Right lobe of liver (tissue), 6 donors: ENCODE results near the gene HRAS. TPM values are rescaled to one million over a fixed set of nuclear protein-coding genes. Genes with fewer than 3 reads are reported as not detected.

Experiments used
- ATAC-seq, 4 donors: fragments of 200-7000 bp; cut with Tn5 transposase; one replicate each; pipeline ENCODE4 v1.9.1; 2020; ENCODE audit warnings: mild to moderate bottlenecking in 4 of 4, moderate library complexity in 4 of 4
- DNase-seq, 3 donors: peaks; one replicate each; pipeline ENCODE4 v3.0.0-alpha.2; 2020
- H3K27ac ChIP-seq, 3 donors: fragments of 200-600 bp; one replicate each; pipeline ENCODE4 v1.8.0; 2022
- H3K27me3 ChIP-seq, 2 donors: fragments of 200-600 bp; one replicate each; pipeline ENCODE4 v1.8.0; 2022
- H3K36me3 ChIP-seq, 4 donors: fragments of 200-600 bp; sonication (generic) in 1 of 4; one replicate each; pipeline versions ENCODE4 v1.5.1 to v1.8.0; 2017 to 2022; ENCODE audit warnings: control low read depth in 1 of 4
- H3K4me1 ChIP-seq, 4 donors: fragments of 200-600 bp; sonication (generic) in 1 of 4; one replicate each; pipeline versions ENCODE4 v1.5.1 to v1.8.0; 2017 to 2022; ENCODE audit warnings: control low read depth in 1 of 4
- H3K4me3 ChIP-seq, 3 donors: fragments of 200-600 bp; one replicate each; pipeline ENCODE4 v1.8.0; 2022
- H3K9me3 ChIP-seq, 4 donors: fragments of 200-600 bp; sonication (generic) in 1 of 4; one replicate each; pipeline versions ENCODE4 v1.5.1 to v1.8.0; 2017 to 2022; ENCODE audit warnings: control low read depth in 1 of 4
- CTCF ChIP-seq, 4 donors: fragments of 200-600 bp in 3 of 4; fragments of 450-650 bp in 1 of 4; IDR thresholded peaks; one replicate each; pipeline versions ENCODE4 v1.5.1 to v1.8.0; 2016 to 2022; ENCODE audit warnings: antibody characterized with exemption in 4 of 4, mild to moderate bottlenecking in 2 of 4
- POLR2A ChIP-seq: fragments of 450-650 bp; IDR thresholded peaks from one replicate; pipeline ENCODE4 v1.6.1; 2017; ENCODE audit warnings: antibody characterized with exemption, mild to moderate bottlenecking
- WGBS: methylation state at CpG from one replicate; pipeline ENCODE4 v1.1.6; 2018; ENCODE audit warnings: low coverage, low lambda C conversion rate; ENCODE audit not compliant: insufficient coverage; ENCODE audit errors: missing lambda C conversion rate; 5-methylcytosine and 5-hydroxymethylcytosine counted together
- intact Hi-C, 2 donors: fragments of 100-400 bp; cut with DNase I; formaldehyde crosslinking; loops; one replicate each; pipeline versions ENCODE4 v1.11.2 to v1.14.1; 2022
- total RNA-seq, 6 experiments: library from RNA; depleted of rRNA in 2 of 6; stranded (reverse); fragments of >200 nt in 2 of 6; fragmentation: NEBNext Ultra II Directional in 3 of 6; extraction: Animal tissue kit (Norgen Biotek cat#: 25700) in 3 of 6; gene quantifications; one replicate each; pipeline versions ENCODE4 v1.1.0 to v1.2.4, GENCODE V29; 2016 to 2023
- donor health status: DM: no; HTN: yes; CAD: no.
- donor health status: DM: no; HTN: no; CAD: no.
- donor health status: DM: no; HTN: no; CAD: no.
- donor health status: DM: no; HTN: yes; CAD: no.
- donor health status: DM: no; HTN: yes; CAD: no.

HRAS gene
- total RNA-seq, 6 experiments from 2014 or later, result 7.6 to 20.9 (median 14.8) TPM

GRCh38 chr11:492427-493226 lies 42.7 kb downstream of the HRAS start:
- DNase-seq, result no peak
- TF ChIP-seq CTCF (IDR thresholded peaks at IDR 0.05) (no peak), POLR2A (no peak)
- Histone ChIP-seq H3K36me3 (peaks cover 0 to 19% (median 8%) of the 10 kb centered on the region in 4 donors), H3K9me3 (no peaks in the 10 kb centered on the region), H3K4me1 (no peaks in the 10 kb centered on the region), H3K27me3 (no peaks in the 10 kb centered on the region), H3K27ac (no peak overlapping the region), H3K4me3 (no peak overlapping the region)
- no peak for ATAC-seq
- WGBS, result 95% methylated on average over 15 of the region's 32 CpGs
- intact Hi-C loops, result no loop called here

- DNase-seq, result no peak
- Histone ChIP-seq H3K4me3 (no peak overlapping the region), H3K27ac (no peak overlapping the region), H3K4me1 (no peaks in the 10 kb centered on the region), H3K9me3 (no peaks in the 10 kb centered on the region), H3K36me3 (peaks cover 0 to 18% (median 8%) of the 10 kb centered on the region in 4 donors), H3K27me3 (no peaks in the 10 kb centered on the region)
- no peak for ATAC-seq
- 100% methylated on average over 1 of the region's 7 CpGs for WGBS
- intact Hi-C loops, result no loop called here
- TF ChIP-seq CTCF (IDR thresholded peaks at IDR 0.05), result no peak
These were observed 44.0 kb downstream of the HRAS start for GRCh38 chr11:491358-491757.

GRCh38 chr11:490930-491260 lies 44.5 kb downstream of the HRAS start:
- no peak for ATAC-seq
- no peak overlapping the region for H3K27ac ChIP-seq
- H3K4me1 ChIP-seq, result no peaks in the 10 kb centered on the region
- intact Hi-C loops, result no loop called here
- H3K27me3 ChIP-seq, result no peaks in the 10 kb centered on the region
- no peak for DNase-seq
- TF ChIP-seq CTCF (IDR thresholded peaks at IDR 0.05) (no peak), POLR2A (no peak)
- H3K9me3 ChIP-seq, result no peaks in the 10 kb centered on the region
- peaks cover 0 to 15% (median 8%) of the 10 kb centered on the region in 4 donors for H3K36me3 ChIP-seq
- WGBS, result no CpG with 5 or more reads among the region's 15 CpGs
- H3K4me3 ChIP-seq, result no peak overlapping the region

GRCh38 chr11:490186-490929 lies 45.0 kb downstream of the HRAS start:
- Histone ChIP-seq H3K9me3 (no peaks in the 10 kb centered on the region), H3K27ac (no peak overlapping the region), H3K27me3 (no peaks in the 10 kb centered on the region), H3K4me1 (no peaks in the 10 kb centered on the region), H3K4me3 (no peak overlapping the region), H3K36me3 (peaks cover 0 to 9% (median 5%) of the 10 kb centered on the region in 4 donors)
- TF ChIP-seq POLR2A (no peak), CTCF (IDR thresholded peaks at IDR 0.05) (no peak)
- no CpG with 5 or more reads among the region's 38 CpGs for WGBS
- ATAC-seq (no peak), DNase-seq (no peak)
- intact Hi-C loops, result no loop called here
